ENCODE data around the gene ZNF621. TPM values are rescaled to one million over a fixed set of nuclear protein-coding genes. Genes with fewer than 3 reads are reported as not detected.
A peak's percentile ranks its signal among the peaks of the same experiment; 100 is the strongest.

The ZNF621 gene
- total RNA-seq, 1 donor from 2014 or later = 27.0 TPM

DNA sequence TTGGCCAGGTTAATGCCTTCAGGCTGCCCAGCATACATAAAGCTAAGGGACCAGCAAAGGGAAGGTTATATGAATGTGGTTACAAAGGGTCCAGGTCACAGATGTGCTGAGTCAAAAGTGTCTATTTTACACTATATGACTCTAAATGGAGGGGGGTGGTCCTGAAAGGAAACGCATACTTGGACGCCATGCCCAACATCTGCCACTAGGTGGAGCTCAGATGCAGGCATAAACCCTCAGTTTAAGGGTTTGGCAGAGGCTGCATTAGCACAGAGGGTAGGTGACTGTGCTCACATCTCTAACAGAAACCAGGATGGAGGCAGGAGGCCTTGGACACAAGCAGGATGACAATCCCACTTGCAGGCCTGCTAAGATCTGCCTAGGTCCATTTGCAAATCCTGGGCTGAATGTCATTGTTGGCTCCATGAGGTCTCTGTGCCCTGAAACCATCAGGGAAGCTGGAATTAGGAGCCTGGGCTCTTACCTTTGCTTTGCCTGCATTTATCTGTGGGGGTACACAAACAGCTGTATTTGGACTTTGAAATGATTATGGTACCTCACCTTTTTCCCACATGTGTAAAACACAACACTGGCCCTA lies 55.8 kb downstream of the ZNF621 start:
- no peaks in the 10 kb centered on the region for H3K36me3 Mint-ChIP-seq (ENCODE audit: low read depth)
- H3K9me3 Mint-ChIP-seq (ENCODE audit: low read depth) = no peaks in the 10 kb centered on the region
- peaks cover 15% of the 10 kb centered on the region for H3K27me3 Mint-ChIP-seq (ENCODE audit: low read depth)
- H3K27ac Mint-ChIP-seq (ENCODE audit: unreplicated experiment) = no peak overlapping the region
- no peak for DNase-seq (ENCODE audit: low spot score)
- TF ChIP-seq, protein P1, sequence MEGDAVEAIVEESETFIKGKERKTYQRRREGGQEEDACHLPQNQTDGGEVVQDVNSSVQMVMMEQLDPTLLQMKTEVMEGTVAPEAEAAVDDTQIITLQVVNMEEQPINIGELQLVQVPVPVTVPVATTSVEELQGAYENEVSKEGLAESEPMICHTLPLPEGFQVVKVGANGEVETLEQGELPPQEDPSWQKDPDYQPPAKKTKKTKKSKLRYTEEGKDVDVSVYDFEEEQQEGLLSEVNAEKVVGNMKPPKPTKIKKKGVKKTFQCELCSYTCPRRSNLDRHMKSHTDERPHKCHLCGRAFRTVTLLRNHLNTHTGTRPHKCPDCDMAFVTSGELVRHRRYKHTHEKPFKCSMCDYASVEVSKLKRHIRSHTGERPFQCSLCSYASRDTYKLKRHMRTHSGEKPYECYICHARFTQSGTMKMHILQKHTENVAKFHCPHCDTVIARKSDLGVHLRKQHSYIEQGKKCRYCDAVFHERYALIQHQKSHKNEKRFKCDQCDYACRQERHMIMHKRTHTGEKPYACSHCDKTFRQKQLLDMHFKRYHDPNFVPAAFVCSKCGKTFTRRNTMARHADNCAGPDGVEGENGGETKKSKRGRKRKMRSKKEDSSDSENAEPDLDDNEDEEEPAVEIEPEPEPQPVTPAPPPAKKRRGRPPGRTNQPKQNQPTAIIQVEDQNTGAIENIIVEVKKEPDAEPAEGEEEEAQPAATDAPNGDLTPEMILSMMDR (IDR thresholded peaks at IDR 0.05) = peak; percentile 100
- H3K4me1 Mint-ChIP-seq (ENCODE audit: low read depth) = peaks cover 31% of the 10 kb centered on the region
- no peak overlapping the region for H3K4me3 Mint-ChIP-seq (ENCODE audit: unreplicated experiment)

DNA sequence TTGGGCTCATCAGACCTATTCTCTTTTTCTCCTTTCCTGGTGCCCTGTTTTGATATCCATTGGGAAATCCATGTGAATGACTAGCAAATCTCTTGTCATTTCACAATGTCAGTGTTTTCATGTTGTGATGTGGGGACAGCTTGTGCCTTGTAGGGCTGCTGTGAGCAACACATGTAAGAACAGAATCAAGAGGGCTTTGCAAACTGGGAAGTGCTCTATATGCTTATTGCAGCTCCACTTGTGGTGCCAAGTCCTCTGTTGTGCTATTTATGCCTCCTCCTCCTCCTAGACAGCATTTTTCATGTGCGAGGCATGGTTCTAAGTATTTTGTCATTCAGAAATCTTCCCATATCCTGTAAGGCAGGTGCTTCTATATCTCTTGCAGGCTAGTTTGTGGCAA lies 56.4 kb downstream of the ZNF621 start:
- Mint-ChIP-seq H3K27ac (ENCODE audit: unreplicated experiment) (no peak overlapping the region), H3K4me3 (ENCODE audit: unreplicated experiment) (no peak overlapping the region), H3K9me3 (ENCODE audit: low read depth) (no peaks in the 10 kb centered on the region), H3K27me3 (ENCODE audit: low read depth) (peaks cover 12% of the 10 kb centered on the region), H3K36me3 (ENCODE audit: low read depth) (no peaks in the 10 kb centered on the region), H3K4me1 (ENCODE audit: low read depth) (peaks cover 31% of the 10 kb centered on the region)
- TF ChIP-seq, protein P1 (IDR thresholded peaks at IDR 0.05) = no peak
- DNase-seq (ENCODE audit: low spot score) = no peak

DNA sequence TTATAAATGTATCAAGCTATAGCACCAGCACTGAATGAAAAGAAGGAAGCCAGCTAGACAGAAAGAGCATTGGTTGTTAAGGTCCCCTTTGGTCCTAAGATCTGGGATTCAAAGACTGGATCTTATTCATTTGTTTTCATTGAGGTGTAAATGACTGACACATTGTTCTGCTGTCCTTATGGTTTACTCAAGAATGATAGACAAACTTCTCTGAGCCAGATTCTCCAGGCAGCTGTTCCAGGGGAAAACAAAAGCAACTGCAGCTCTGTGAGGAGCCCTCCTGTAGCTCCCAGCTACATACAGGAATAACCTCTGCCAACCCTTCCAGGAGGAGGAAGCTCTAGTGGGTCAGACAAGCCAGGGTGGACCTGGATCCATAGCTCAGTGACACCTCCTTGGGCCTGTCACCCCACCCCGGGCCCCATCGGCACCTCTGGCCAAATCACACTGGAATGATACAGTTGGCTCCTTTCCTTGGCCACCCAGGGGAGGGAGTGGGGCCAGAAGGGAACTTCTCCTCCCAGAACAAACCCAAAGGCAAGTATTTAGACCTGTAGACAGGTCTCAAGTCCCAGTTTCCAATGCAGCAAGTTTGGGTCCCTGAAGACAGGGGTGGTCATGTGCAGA lies 57.8 kb downstream of the ZNF621 start:
- Mint-ChIP-seq H3K27me3 (ENCODE audit: low read depth) (peaks cover 12% of the 10 kb centered on the region), H3K4me3 (ENCODE audit: unreplicated experiment) (no peak overlapping the region), H3K36me3 (ENCODE audit: low read depth) (no peaks in the 10 kb centered on the region), H3K9me3 (ENCODE audit: low read depth) (no peaks in the 10 kb centered on the region), H3K27ac (ENCODE audit: unreplicated experiment) (no peak overlapping the region), H3K4me1 (ENCODE audit: low read depth) (peaks cover 31% of the 10 kb centered on the region)
- no peak for DNase-seq (ENCODE audit: low spot score)
- TF ChIP-seq, protein P1 (IDR thresholded peaks at IDR 0.05) = no peak

DNA sequence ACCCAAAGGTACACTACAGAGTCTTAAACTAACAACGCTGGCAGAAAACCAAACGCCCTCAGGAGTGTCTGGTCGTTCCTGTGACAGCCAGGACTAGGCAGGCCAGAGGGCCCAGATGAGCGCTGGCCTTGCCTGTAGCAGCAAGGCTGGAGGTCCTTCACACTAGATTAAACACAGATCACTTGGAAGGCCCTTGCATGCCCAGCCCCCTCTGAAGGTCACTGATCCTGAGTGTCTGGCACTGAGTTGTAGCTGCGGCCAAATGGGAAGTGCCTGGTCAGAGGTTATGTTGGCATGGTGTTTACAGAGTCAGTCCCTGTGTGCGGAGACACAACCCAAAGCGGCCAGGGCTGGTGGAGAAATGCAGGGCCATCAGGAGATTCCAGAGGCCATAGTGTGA lies 58.9 kb downstream of the ZNF621 start:
- peaks cover 8% of the 10 kb centered on the region for H3K27me3 Mint-ChIP-seq (ENCODE audit: low read depth)
- DNase-seq (ENCODE audit: low spot score) = no peak
- no peaks in the 10 kb centered on the region for H3K9me3 Mint-ChIP-seq (ENCODE audit: low read depth)
- no peak overlapping the region for H3K27ac Mint-ChIP-seq (ENCODE audit: unreplicated experiment)
- TF ChIP-seq, protein P1 (IDR thresholded peaks at IDR 0.05) = no peak
- H3K36me3 Mint-ChIP-seq (ENCODE audit: low read depth) = no peaks in the 10 kb centered on the region
- peaks cover 31% of the 10 kb centered on the region for H3K4me1 Mint-ChIP-seq (ENCODE audit: low read depth)
- H3K4me3 Mint-ChIP-seq (ENCODE audit: unreplicated experiment) = no peak overlapping the region

DNA sequence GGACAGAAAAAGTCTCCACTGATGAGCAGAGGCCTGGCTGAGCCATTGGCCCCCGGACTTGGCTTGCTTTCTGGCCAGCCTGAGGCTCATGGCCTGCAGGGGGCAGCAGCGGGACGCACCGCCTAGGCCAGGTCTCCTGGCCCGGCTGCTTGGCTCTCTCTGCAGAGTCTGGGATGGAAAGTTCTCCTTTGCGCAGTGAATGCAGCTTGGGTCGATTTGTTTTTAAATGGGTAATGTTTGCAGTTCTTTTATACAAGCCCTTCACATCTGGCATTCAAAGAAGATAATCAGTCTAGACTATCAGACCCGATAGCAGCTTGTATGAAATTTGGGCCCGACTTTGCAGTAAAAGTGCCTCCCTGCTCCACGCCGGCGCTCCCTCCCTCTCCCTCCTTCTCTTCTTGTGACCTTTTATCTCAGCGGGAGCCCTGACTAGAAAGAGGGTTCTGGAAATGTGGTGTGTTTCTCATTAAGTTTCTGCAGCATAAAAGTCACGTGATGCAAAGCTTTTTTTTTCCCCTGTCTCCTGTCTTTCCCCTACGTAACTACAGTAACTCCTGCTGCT lies 59.9 kb downstream of the ZNF621 start:
- Mint-ChIP-seq H3K36me3 (ENCODE audit: low read depth) (no peaks in the 10 kb centered on the region), H3K27me3 (ENCODE audit: low read depth) (peaks cover 4% of the 10 kb centered on the region), H3K4me3 (ENCODE audit: unreplicated experiment) (peak overlapping the region; percentile 16), H3K4me1 (ENCODE audit: low read depth) (peaks cover 31% of the 10 kb centered on the region), H3K27ac (ENCODE audit: unreplicated experiment) (no peak overlapping the region), H3K9me3 (ENCODE audit: low read depth) (no peaks in the 10 kb centered on the region)
- TF ChIP-seq, protein P1 (IDR thresholded peaks at IDR 0.05) = peak; percentile 98
- no peak for DNase-seq (ENCODE audit: low spot score)
